SK-N-SH (cell line): ENCODE results near the gene CD70. TPM values are rescaled to one million over a fixed set of nuclear protein-coding genes. Genes with fewer than 3 reads are reported as not detected.
A peak's percentile ranks its signal among the peaks of the same experiment; 100 is the strongest.

Experiments
- CTCF ChIA-PET: fragments of 300-600, 350-600 bp; formaldehyde crosslinking; extraction: SDS; loops from one replicate; lab custom pipeline; 2021; lab: Yijun Ruan, JAX
- POLR2A ChIA-PET: fragments of 350-600 bp; sonication (Branson Sonifier 250); formaldehyde crosslinking; extraction: SDS; loops from one replicate; lab custom pipeline; 2020; ENCODE audit warnings: antibody characterized with exemption, inconsistent platforms; lab: Yijun Ruan, JAX
- DNase-seq: peaks from one replicate; pipeline ENCODE4 v3.0.0; 2012
- H2AFZ ChIP-seq: fragments of 200-600 bp; sonication (generic); 2 replicates; pipeline ENCODE4 v1.8.1; 2016; ENCODE audit warnings: antibody characterized with exemption, mild to moderate bottlenecking, low read depth
- H3F3A ChIP-seq: fragments of 200-600 bp; sonication (generic); replicated peaks from 2 replicates; pipeline ENCODE3; 2016; ENCODE audit warnings: antibody characterized with exemption, mild to moderate bottlenecking; ENCODE audit not compliant: insufficient read depth
- H3K27ac ChIP-seq, 2 experiments: fragments of 200-500 bp in 1 of 2; fragments of 200-600 bp in 1 of 2; sonication (Bioruptor generic) in 1 of 2; sonication (generic), shearing (Covaris generic) in 1 of 2; 2 replicates each; pipeline versions ENCODE4 v1.5.1 to v1.6.1; 2014 to 2016; ENCODE audit warnings: low read depth in 2 of 2, inconsistent platforms in 1 of 2, low read length in 1 of 2, mild to moderate bottlenecking in 1 of 2, mixed read lengths in 1 of 2
- H3K27me3 ChIP-seq: fragments of 200-600 bp; sonication (generic), shearing (Covaris generic); 2 replicates; pipeline ENCODE4 v1.6.1; 2016; ENCODE audit warnings: mixed run types; ENCODE audit not compliant: insufficient read depth
- H3K36me3 ChIP-seq, 2 experiments: fragments of 200-500 bp in 1 of 2; fragments of 200-600 bp in 1 of 2; sonication (Bioruptor generic) in 1 of 2; sonication (generic) in 1 of 2; replicated peaks in 1 of 2; 2 replicates each; pipeline versions ENCODE3 to v1.5.1; 2014 to 2016; ENCODE audit warnings: low read length in 1 of 2, mild to moderate bottlenecking in 1 of 2; ENCODE audit not compliant: insufficient read depth in 2 of 2, control insufficient read depth in 1 of 2
- H3K4me1 ChIP-seq, 2 experiments: fragments of 200-500 bp in 1 of 2; fragments of 200-600 bp in 1 of 2; sonication (Bioruptor generic) in 1 of 2; sonication (generic), shearing (Covaris generic) in 1 of 2; 2 replicates each; pipeline versions ENCODE4 v1.5.1 to v1.6.1; 2014 to 2016; ENCODE audit warnings: low read depth in 1 of 2, low read length in 1 of 2, mixed run types in 1 of 2; ENCODE audit not compliant: insufficient read depth in 2 of 2, control insufficient read depth in 1 of 2
- H3K4me2 ChIP-seq: fragments of 200-600 bp; sonication (generic), shearing (Covaris generic); 2 replicates; pipeline ENCODE4 v1.6.1; 2017; ENCODE audit warnings: mixed run types
- H3K4me3 ChIP-seq, 2 experiments: fragments of 200-500 bp in 1 of 2; fragments of 200-600 bp in 1 of 2; sonication (Bioruptor generic) in 1 of 2; sonication (generic), shearing (Covaris generic) in 1 of 2; 2 replicates each; pipeline versions ENCODE4 v1.5.1 to v1.8.1; 2014 to 2016; ENCODE audit warnings: low read depth in 2 of 2, inconsistent platforms in 1 of 2, low read length in 1 of 2, mild to moderate bottlenecking in 1 of 2, mixed read lengths in 1 of 2, moderate library complexity in 1 of 2
- H3K79me2 ChIP-seq: fragments of 200-600 bp; sonication (generic); 2 replicates; pipeline ENCODE4 v1.8.1; 2017; ENCODE audit warnings: mild to moderate bottlenecking; ENCODE audit not compliant: insufficient read depth
- H3K9ac ChIP-seq: fragments of 200-600 bp; sonication (generic); 2 replicates; pipeline ENCODE4 v1.6.1; 2017; ENCODE audit warnings: mixed run types
- H3K9me2 ChIP-seq: fragments of 200-600 bp; sonication (generic); 2 replicates; pipeline ENCODE4 v1.6.1; 2017; ENCODE audit warnings: mixed run types
- H3K9me3 ChIP-seq: fragments of 200-600 bp; sonication (generic); 2 replicates; pipeline ENCODE4 v1.6.1; 2017; ENCODE audit warnings: mixed run types, mild to moderate bottlenecking, moderate library complexity
- H4K20me1 ChIP-seq: fragments of 200-600 bp; sonication (generic); 2 replicates; pipeline ENCODE4 v1.6.1; 2017; ENCODE audit warnings: mild to moderate bottlenecking, mixed run types; ENCODE audit not compliant: insufficient read depth
- CTCF ChIP-seq: fragments of 200-600 bp; sonication (generic); IDR thresholded peaks from 2 replicates; pipeline ENCODE4 v1.6.1; 2017; ENCODE audit warnings: antibody characterized with exemption, mild to moderate bottlenecking, moderate library complexity
- ELF1 ChIP-seq: IDR thresholded peaks from 2 replicates; pipeline ENCODE4 v1.4.0; 2012
- EP300 ChIP-seq, 2 experiments: IDR thresholded peaks; 2 replicates each; pipeline versions ENCODE4 v1.4.0 to v1.6.1; 2012; ENCODE audit warnings: borderline replicate concordance in 1 of 2, low read depth in 1 of 2, low read length in 1 of 2
- FOSL2 ChIP-seq: IDR thresholded peaks from 2 replicates; pipeline ENCODE4 v1.4.0; 2012; ENCODE audit warnings: low read depth, mild to moderate bottlenecking, moderate library complexity, borderline replicate concordance
- FOXJ3 ChIP-seq: sonication (generic); formaldehyde crosslinking; IDR thresholded peaks from 2 replicates; pipeline ENCODE4 v1.5.1; 2020; ENCODE audit warnings: mild to moderate bottlenecking, missing genetic modification reagents
- FOXM1 ChIP-seq: IDR thresholded peaks from 2 replicates; pipeline ENCODE4 v1.4.0; 2012; ENCODE audit warnings: low read depth, mild to moderate bottlenecking
- GABPA ChIP-seq: IDR thresholded peaks from 2 replicates; pipeline ENCODE4 v1.4.0; 2012; ENCODE audit warnings: low read depth, mild to moderate bottlenecking
- GATA2 ChIP-seq: sonication (generic); formaldehyde crosslinking; IDR thresholded peaks from 2 replicates; pipeline ENCODE4 v1.5.0; 2020; ENCODE audit warnings: mild to moderate bottlenecking, missing genetic modification reagents
- IRF3 ChIP-seq: fragments of 150-350 bp; IDR thresholded peaks from 2 replicates; pipeline ENCODE4 v1.6.1; 2016; ENCODE audit warnings: mild to moderate bottlenecking, low read depth, low read length
- JUND ChIP-seq: IDR thresholded peaks from 2 replicates; pipeline ENCODE4 v1.4.0; 2012
- NRF1 ChIP-seq: IDR thresholded peaks from 2 replicates; pipeline ENCODE4 v1.6.1; 2012; ENCODE audit warnings: low read depth, mild to moderate bottlenecking, low read length
- PBX3 ChIP-seq: IDR thresholded peaks from 2 replicates; pipeline ENCODE4; 2012
- RAD21 ChIP-seq: IDR thresholded peaks from 2 replicates; pipeline ENCODE4 v1.6.1; 2012; ENCODE audit warnings: mild to moderate bottlenecking, low read length
- RFX5 ChIP-seq: IDR thresholded peaks from 2 replicates; pipeline ENCODE4 v1.6.1; 2012; ENCODE audit warnings: mild to moderate bottlenecking, improper control_type of control experiment, low read length
- RXRA ChIP-seq: IDR thresholded peaks from 2 replicates; pipeline ENCODE4 v1.4.0; 2012; ENCODE audit warnings: low read depth, mild to moderate bottlenecking, borderline replicate concordance
- SMC3 ChIP-seq: IDR thresholded peaks from 2 replicates; pipeline ENCODE4 v1.6.1; 2012; ENCODE audit warnings: low read depth, low read length, improper control_type of control experiment
- TCF12 ChIP-seq: IDR thresholded peaks from 2 replicates; pipeline ENCODE4 v1.4.0; 2012
- TEAD4 ChIP-seq: IDR thresholded peaks from 2 replicates; pipeline ENCODE4 v1.4.0; 2012; ENCODE audit warnings: mild to moderate bottlenecking, borderline replicate concordance; ENCODE audit not compliant: insufficient read depth
- USF1 ChIP-seq: IDR thresholded peaks from 2 replicates; pipeline ENCODE4 v1.4.0; 2012; ENCODE audit warnings: low read depth, borderline replicate concordance
- YY1 ChIP-seq: IDR thresholded peaks from 2 replicates; pipeline ENCODE4 v1.4.0; 2012; ENCODE audit warnings: low read depth, mild to moderate bottlenecking
- WGBS: methylation state at CpG from one replicate; pipeline ENCODE4 v1.1.6; 2017; ENCODE audit warnings: low lambda C conversion rate; 5-methylcytosine and 5-hydroxymethylcytosine counted together
- polyA plus RNA-seq, 3 experiments: library from polyadenylated mRNA; depleted of rRNA; stranded (reverse); fragments of >200 nt; gene quantifications; 2 replicates each; pipeline ENCODE4 v1.2.3, GENCODE V29; 2012
- TF ChIP-seq, protein P1 (sequence below): IDR thresholded peaks from 2 replicates; pipeline ENCODE4 v1.6.1; 2012; ENCODE audit warnings: mild to moderate bottlenecking, low read depth, low read length, moderate library complexity

Gene CD70
- polyA plus RNA-seq, 1 of the 3 experiments (the other 2 are of a cell fraction), result 142 TPM

- TF ChIP-seq USF1 (no peak), RAD21 (no peak), GATA2 (CRISPR knock-in tag) (no peak), FOSL2 (peak; percentile 91), JUND (peak; percentile 88), GABPA (no peak), FOXM1 (no peak), YY1 (no peak; the same call in 1 of the 2 replicates), TCF12 (peak; percentile 66), EP300 (IDR thresholded peaks at IDR 0.05; ENCODE audit: borderline replicate concordance in 1 of 2, low read depth in 1 of 2, low read length in 1 of 2) (peak in 1 of 2 experiments; percentile 61; a peak in 1 of 4 replicates)
These were observed 10.6 kb downstream of the CD70 start (continued) for GRCh38 chr19:6580313-6580712.

DNA sequence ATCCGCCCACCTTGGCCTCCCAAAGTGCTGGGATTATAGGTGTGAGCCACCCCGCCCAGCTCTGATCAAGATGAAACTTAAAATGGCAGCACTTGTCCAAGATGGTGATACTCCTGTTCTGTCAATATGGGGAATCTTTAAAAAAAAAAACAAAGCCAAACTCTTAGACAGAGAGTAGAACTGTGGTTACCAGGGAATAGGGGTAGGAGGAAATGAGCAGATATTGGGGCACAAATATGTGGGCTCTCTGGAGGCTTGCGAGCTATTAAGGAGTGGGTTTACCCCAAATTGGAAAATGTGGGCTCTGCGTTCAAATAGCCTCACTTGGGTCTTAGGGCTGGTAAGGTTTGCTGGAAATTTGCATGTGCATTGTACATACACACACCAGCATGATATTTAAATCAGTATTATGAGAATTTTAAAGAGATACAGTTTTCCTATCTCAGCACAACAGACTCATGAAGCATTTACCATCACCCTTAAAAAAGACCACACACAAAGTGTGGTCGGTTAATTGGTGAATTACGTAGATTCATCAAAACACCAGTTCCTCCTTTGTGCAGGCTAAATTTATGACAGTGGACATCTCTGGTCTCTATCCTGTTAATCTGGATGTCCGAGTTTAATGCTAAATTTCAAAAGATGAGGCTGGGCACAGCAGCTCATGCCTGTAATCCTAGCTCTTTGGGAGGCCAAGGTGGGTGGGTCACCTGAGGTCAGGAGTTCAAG is 11.3 kb downstream of the CD70 start:
- Histone ChIP-seq H3K9me3 (no peaks in the 10 kb centered on the region), H4K20me1 (no peaks in the 10 kb centered on the region), H3K36me3 (no peaks in the 10 kb centered on the region), H3K27me3 (peaks cover 14% of the 10 kb centered on the region; the same call in 1 of the 2 replicates), H3K4me2 (no peak overlapping the region), H3K9me2 (no peaks in the 10 kb centered on the region), H3K4me1 (no peaks in the 10 kb centered on the region; a peak in 1 of 4 replicates), H3F3A (peaks cover 24% of the 10 kb centered on the region), H3K4me3 (no peak overlapping the region), H3K27ac (peak overlapping the region in 1 of 2 experiments; percentile 78; a peak in 2 of 4 replicates), H3K79me2 (no peaks in the 10 kb centered on the region), H3K9ac (no peak overlapping the region), H2AFZ (no peak overlapping the region)
- 38% methylated on average over 7 of the region's 7 CpGs for WGBS
- POLR2A ChIA-PET, result no interaction called here
- DNase-seq, result no peak
- TF ChIP-seq USF1 (no peak), RFX5 (no peak), GABPA (no peak), ELF1 (no peak), GATA2 (CRISPR knock-in tag) (no peak), PBX3 (no peak), SMC3 (no peak), EP300 (IDR thresholded peaks at IDR 0.05; ENCODE audit: borderline replicate concordance in 1 of 2, low read depth in 1 of 2, low read length in 1 of 2) (no peak), FOSL2 (no peak), NRF1 (no peak), TEAD4 (no peak), FOXM1 (no peak), TCF12 (no peak), JUND (no peak), FOXJ3 (no peak), CTCF (no peak), IRF3 (no peak), RXRA (no peak)
- TF ChIP-seq, protein P1, sequence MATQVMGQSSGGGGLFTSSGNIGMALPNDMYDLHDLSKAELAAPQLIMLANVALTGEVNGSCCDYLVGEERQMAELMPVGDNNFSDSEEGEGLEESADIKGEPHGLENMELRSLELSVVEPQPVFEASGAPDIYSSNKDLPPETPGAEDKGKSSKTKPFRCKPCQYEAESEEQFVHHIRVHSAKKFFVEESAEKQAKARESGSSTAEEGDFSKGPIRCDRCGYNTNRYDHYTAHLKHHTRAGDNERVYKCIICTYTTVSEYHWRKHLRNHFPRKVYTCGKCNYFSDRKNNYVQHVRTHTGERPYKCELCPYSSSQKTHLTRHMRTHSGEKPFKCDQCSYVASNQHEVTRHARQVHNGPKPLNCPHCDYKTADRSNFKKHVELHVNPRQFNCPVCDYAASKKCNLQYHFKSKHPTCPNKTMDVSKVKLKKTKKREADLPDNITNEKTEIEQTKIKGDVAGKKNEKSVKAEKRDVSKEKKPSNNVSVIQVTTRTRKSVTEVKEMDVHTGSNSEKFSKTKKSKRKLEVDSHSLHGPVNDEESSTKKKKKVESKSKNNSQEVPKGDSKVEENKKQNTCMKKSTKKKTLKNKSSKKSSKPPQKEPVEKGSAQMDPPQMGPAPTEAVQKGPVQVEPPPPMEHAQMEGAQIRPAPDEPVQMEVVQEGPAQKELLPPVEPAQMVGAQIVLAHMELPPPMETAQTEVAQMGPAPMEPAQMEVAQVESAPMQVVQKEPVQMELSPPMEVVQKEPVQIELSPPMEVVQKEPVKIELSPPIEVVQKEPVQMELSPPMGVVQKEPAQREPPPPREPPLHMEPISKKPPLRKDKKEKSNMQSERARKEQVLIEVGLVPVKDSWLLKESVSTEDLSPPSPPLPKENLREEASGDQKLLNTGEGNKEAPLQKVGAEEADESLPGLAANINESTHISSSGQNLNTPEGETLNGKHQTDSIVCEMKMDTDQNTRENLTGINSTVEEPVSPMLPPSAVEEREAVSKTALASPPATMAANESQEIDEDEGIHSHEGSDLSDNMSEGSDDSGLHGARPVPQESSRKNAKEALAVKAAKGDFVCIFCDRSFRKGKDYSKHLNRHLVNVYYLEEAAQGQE, result no peak
- CTCF ChIA-PET, result no interaction called here
